ENCODE results near the gene TSPAN2. TPM values are rescaled to one million over a fixed set of nuclear protein-coding genes. Genes with fewer than 3 reads are reported as not detected.

TSPAN2 gene
- total and polyA plus RNA-seq, 2 donors (not counting 3 experiments of a cell fraction or from before 2014, with no cell fraction given): 1.5 to 5.0 TPM

DNA sequence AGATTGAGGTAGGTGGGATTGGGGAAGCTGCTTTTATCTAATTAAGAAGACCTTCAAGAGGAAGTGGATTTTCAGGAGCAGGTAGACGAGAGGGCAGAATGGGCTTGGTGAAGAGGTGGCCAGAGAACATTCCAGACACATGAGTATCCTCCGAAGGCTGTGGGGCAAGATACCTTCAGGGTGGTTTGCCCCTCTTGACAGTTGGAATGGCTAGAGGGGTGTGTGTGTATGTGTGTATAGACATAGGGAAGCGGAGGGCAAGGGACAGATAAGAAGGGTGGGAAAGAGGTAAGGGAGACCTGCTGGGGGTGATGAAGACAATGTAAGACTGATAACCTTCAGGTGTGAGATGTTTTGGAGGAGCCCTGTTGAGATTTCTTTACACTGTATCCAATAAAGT lies 46.8 kb upstream of the TSPAN2 start:
- H3K9me1 ChIP-seq (replicated peaks; ENCODE audit: control insufficient read depth, extremely low read depth, insufficient read depth, low read length): no peaks in the 10 kb centered on the region
- no peak overlapping the region for H3K27ac ChIP-seq (ENCODE audit: insufficient read depth, low read depth, low read length)
- no peak overlapping the region for H3K9ac ChIP-seq (replicated peaks; ENCODE audit: extremely low read depth, insufficient read depth, low read length)
- ChIA-PET CTCF (interaction anchor here (1.0 to 8.6 kb wide), 6 partner anchors 11 to 571 kb away, joined by 3 to 259 read pairs (median 17); no protein-coding TSS in a partner anchor), POLR2A (no interaction called here)
- H4K20me1 ChIP-seq (replicated peaks; ENCODE audit: control insufficient read depth, extremely low read depth, insufficient read depth, low read length): no peaks in the 10 kb centered on the region
- H3K79me2 ChIP-seq (ENCODE audit: control insufficient read depth, insufficient read depth, low read length): no peaks in the 10 kb centered on the region
- TF ChIP-seq, protein P1, sequence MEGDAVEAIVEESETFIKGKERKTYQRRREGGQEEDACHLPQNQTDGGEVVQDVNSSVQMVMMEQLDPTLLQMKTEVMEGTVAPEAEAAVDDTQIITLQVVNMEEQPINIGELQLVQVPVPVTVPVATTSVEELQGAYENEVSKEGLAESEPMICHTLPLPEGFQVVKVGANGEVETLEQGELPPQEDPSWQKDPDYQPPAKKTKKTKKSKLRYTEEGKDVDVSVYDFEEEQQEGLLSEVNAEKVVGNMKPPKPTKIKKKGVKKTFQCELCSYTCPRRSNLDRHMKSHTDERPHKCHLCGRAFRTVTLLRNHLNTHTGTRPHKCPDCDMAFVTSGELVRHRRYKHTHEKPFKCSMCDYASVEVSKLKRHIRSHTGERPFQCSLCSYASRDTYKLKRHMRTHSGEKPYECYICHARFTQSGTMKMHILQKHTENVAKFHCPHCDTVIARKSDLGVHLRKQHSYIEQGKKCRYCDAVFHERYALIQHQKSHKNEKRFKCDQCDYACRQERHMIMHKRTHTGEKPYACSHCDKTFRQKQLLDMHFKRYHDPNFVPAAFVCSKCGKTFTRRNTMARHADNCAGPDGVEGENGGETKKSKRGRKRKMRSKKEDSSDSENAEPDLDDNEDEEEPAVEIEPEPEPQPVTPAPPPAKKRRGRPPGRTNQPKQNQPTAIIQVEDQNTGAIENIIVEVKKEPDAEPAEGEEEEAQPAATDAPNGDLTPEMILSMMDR (IDR thresholded peaks at IDR 0.05; ENCODE audit: extremely low read depth in 1 of 2, insufficient read depth in 1 of 2, low read depth in 1 of 2, low read length in 2 of 2): no peak
- TF ChIP-seq GATA2 (IDR thresholded peaks at IDR 0.05; ENCODE audit: insufficient read depth, insufficient read length, low read depth, low read length): no peak
- TF ChIP-seq FOS (IDR thresholded peaks at IDR 0.05; ENCODE audit: borderline replicate concordance, insufficient read depth, low read length): no peak
- no peak for TF ChIP-seq JUN (IDR thresholded peaks at IDR 0.05; ENCODE audit: borderline replicate concordance, insufficient read depth, insufficient read length, low read depth)
- TF ChIP-seq, protein P2, sequence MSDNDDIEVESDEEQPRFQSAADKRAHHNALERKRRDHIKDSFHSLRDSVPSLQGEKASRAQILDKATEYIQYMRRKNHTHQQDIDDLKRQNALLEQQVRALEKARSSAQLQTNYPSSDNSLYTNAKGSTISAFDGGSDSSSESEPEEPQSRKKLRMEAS (IDR thresholded peaks at IDR 0.05; ENCODE audit: insufficient read depth, insufficient read length): no peak
- TF ChIP-seq POLR2A (IDR thresholded peaks at IDR 0.05; ENCODE audit: low read depth, low read length): no peak
- TF ChIP-seq POLR2AphosphoS5 (IDR thresholded peaks at IDR 0.05; ENCODE audit: insufficient read depth, low read depth, low read length): no peak
- TF ChIP-seq MYC (IDR thresholded peaks at IDR 0.05; ENCODE audit: low read depth, low read length): no peak
- no peak for TF ChIP-seq EZH2 (IDR thresholded peaks at IDR 0.05; ENCODE audit: borderline replicate concordance, low read depth, low read length, severe bottlenecking)
- intact Hi-C loops (cut with micrococcal nuclease) (no loop called here), dilution Hi-C loops (cut with MboI; ENCODE audit: extremely low pct_ligation_motif_present, low sequenced_read_pairs) (no loop called here)
- no peaks in the 10 kb centered on the region for H3K9me3 ChIP-seq (replicated peaks; ENCODE audit: control insufficient read depth, insufficient read depth, low read length)
- H3K27me3 ChIP-seq (ENCODE audit: control insufficient read depth in 2 of 2, insufficient read depth in 2 of 2, low read length in 2 of 2): no peaks in the 10 kb centered on the region
- H3K4me1 ChIP-seq (ENCODE audit: control insufficient read depth, extremely low read depth, insufficient read depth, low read length): no peaks in the 10 kb centered on the region
- H3K4me3 ChIP-seq (replicated peaks in 1 of 3; ENCODE audit: insufficient read depth in 1 of 3, low read depth in 1 of 3, low read length in 3 of 3): no peak overlapping the region
- no peaks in the 10 kb centered on the region for H3K36me3 ChIP-seq (ENCODE audit: control insufficient read depth in 2 of 2, extremely low read depth in 1 of 2, insufficient read depth in 2 of 2, low read length in 2 of 2)
- no peak overlapping the region for H2AFZ ChIP-seq (ENCODE audit: low read depth, low read length)
- DNase-seq (ENCODE audit: low read depth, low spot score) (no peak), FAIRE-seq (no peak)
- H3K4me2 ChIP-seq (ENCODE audit: insufficient read depth, low read length): no peak overlapping the region
- BruUV-seq (replicated peaks): no TSS peak

Measured in endothelial cell of umbilical vein (primary cell).